ENCODE data around the gene ZDHHC11.

DNA sequence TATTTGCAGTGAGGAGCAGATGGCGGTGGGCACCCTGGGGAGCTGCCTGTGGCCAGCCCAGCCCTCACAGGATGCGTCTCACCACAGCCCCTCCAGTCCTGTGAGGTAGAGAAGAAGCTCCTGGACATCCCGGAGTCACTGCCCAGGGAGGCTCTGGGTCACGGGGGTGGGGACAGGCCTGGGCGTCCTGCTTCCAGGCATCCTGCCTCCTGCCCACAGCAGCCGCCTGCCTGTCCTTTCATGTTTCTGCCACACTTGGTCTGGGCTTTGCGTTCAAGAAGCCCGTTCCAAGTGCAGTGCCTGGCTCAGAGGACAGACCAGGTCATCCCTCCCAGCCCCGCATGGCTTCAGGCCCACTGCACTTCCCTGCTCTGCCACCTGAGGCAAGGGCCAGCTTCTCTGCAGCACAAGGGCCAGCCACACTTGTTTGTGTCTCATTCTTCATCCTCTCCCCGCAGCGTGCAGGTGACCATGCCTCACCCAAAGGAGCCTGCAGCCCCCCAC is 104.5 kb downstream of the ZDHHC11 start:
- TF ChIP-seq POLR2A (IDR thresholded peaks at IDR 0.05; ENCODE audit: low read depth, low read length) (no peak), RAD21 (IDR thresholded peaks at IDR 0.05; ENCODE audit: low read length) (no peak), MXI1 (IDR thresholded peaks at IDR 0.05; ENCODE audit: borderline replicate concordance, low read depth, low read length) (no peak), MAFK (IDR thresholded peaks at IDR 0.05; ENCODE audit: low read depth, low read length) (no peak), CEBPB (IDR thresholded peaks at IDR 0.05; ENCODE audit: low read depth, low read length) (no peak), CHD1 (IDR thresholded peaks at IDR 0.05; ENCODE audit: low read depth, low read length) (no peak), FOS (IDR thresholded peaks at IDR 0.05; ENCODE audit: low read depth, low read length) (no peak), BHLHE40 (IDR thresholded peaks at IDR 0.05; ENCODE audit: low read depth, low read length) (no peak), SMC3 (IDR thresholded peaks at IDR 0.05; ENCODE audit: low read depth, low read length) (no peak), RFX5 (IDR thresholded peaks at IDR 0.05; ENCODE audit: low read depth, low read length) (no peak), RCOR1 (IDR thresholded peaks at IDR 0.05; ENCODE audit: insufficient replicate concordance, low read length) (no peak), MAZ (IDR thresholded peaks at IDR 0.05; ENCODE audit: borderline replicate concordance, low read depth, low read length) (no peak)
- TF ChIP-seq, protein P1, sequence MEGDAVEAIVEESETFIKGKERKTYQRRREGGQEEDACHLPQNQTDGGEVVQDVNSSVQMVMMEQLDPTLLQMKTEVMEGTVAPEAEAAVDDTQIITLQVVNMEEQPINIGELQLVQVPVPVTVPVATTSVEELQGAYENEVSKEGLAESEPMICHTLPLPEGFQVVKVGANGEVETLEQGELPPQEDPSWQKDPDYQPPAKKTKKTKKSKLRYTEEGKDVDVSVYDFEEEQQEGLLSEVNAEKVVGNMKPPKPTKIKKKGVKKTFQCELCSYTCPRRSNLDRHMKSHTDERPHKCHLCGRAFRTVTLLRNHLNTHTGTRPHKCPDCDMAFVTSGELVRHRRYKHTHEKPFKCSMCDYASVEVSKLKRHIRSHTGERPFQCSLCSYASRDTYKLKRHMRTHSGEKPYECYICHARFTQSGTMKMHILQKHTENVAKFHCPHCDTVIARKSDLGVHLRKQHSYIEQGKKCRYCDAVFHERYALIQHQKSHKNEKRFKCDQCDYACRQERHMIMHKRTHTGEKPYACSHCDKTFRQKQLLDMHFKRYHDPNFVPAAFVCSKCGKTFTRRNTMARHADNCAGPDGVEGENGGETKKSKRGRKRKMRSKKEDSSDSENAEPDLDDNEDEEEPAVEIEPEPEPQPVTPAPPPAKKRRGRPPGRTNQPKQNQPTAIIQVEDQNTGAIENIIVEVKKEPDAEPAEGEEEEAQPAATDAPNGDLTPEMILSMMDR (conservative IDR thresholded peaks at IDR 0.05; ENCODE audit: low read depth, low read length) = no peak
- TF ChIP-seq, protein P2, sequence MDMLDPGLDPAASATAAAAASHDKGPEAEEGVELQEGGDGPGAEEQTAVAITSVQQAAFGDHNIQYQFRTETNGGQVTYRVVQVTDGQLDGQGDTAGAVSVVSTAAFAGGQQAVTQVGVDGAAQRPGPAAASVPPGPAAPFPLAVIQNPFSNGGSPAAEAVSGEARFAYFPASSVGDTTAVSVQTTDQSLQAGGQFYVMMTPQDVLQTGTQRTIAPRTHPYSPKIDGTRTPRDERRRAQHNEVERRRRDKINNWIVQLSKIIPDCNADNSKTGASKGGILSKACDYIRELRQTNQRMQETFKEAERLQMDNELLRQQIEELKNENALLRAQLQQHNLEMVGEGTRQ (IDR thresholded peaks at IDR 0.05; ENCODE audit: low read depth, low read length) = no peak
